ENCODE measurements around the gene LRRC40.

- TF ChIP-seq CTCF (IDR thresholded peaks at IDR 0.05; ENCODE audit: low read depth, low read length) (no peak), EZH2phosphoT487 (IDR thresholded peaks at IDR 0.05; ENCODE audit: low read depth) (no peak)
Measured at GRCh38 chr1:70103770-70104169, 101.6 kb downstream of the LRRC40 start.
